ENCODE measurements around the gene IL12RB1.
A peak's percentile ranks its signal among the peaks of the same experiment; 100 is the strongest.

Gene IL12RB1

GRCh38 chr19:18085702-18086457 lies 854 bp downstream of the IL12RB1 start:
- no peak for DNase-seq

DNA sequence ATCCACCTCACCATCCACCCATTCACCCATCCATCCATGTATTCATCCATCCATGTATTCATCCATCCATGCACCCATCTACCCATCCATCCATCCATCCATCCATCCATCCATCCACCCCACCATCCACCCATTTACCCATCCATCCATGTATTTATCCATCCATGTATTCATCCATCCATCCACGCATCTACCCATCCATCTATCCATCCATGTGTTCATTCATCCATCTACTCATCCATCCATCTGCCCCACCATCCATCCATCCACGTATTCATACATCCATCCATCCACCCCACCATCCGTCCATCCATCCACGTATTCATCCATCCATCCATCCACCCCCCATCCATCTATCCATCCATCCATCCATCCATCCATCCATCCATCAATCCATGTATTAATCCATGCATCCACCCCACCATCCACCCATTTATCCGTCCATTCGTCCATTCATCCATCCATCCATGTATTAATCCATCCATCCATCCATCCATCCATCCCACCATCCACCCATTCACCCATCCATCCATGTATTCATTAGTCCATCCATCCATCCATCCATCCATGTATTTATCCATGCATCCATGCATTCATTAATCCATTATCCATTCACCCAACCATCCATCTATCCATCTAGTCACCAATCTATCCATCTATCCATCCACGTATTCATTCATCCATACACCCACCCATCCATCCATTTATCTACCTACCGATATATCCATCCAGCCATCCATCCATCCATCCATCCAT lies 2.6 kb downstream of the IL12RB1 start:
- DNase-seq: no peak

- no peak for DNase-seq
Measured at GRCh38 chr19:18074192-18074591, 12.5 kb downstream of the IL12RB1 start.

GRCh38 chr19:18073197-18073596 lies 13.5 kb downstream of the IL12RB1 start:
- DNase-seq: no peak

GRCh38 chr19:18072335-18072734 lies 14.4 kb downstream of the IL12RB1 start:
- DNase-seq: no peak

- DNase-seq: no peak
Measured at GRCh38 chr19:18070181-18070580, 16.6 kb downstream of the IL12RB1 start.

DNA sequence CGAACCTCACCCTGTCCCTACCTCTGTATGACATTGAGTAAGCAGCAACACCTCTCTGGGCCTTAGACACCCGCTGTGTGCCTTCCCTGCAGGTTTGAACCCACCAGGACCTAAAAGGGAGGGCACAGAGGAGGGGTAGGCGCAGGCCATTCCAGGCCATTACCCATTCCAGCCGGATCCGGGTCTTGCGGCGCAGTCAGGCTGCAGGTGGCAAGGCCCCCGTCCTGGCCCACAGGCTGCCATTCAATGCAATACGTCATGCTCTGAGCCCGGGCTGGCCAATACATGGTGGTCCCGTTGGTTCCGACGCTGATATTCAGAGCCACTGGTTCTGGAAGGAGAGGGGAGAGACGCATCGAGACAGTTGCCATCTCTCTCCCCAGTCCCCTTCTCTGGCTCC lies 17.4 kb downstream of the IL12RB1 start:
- no peak for DNase-seq

- DNase-seq: no peak
Measured at GRCh38 chr19:18068395-18068794, 18.3 kb downstream of the IL12RB1 start.

DNA sequence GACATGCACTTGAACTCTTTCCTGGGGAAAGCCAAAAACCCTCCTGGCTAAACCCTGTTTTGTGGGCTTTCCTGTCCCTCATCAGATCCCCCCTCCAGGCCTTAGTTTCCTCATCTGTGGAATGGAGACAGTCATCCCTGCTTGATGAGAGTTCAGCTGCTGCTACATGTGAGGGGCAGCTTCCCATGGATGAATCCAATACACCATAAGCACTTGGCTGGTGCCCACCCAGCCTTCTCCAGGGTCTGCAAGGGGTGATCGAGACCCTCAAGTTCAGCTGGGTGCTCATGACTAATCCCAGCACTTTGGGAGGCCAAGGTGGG lies 21.6 kb downstream of the IL12RB1 start:
- DNase-seq: no peak

DNA sequence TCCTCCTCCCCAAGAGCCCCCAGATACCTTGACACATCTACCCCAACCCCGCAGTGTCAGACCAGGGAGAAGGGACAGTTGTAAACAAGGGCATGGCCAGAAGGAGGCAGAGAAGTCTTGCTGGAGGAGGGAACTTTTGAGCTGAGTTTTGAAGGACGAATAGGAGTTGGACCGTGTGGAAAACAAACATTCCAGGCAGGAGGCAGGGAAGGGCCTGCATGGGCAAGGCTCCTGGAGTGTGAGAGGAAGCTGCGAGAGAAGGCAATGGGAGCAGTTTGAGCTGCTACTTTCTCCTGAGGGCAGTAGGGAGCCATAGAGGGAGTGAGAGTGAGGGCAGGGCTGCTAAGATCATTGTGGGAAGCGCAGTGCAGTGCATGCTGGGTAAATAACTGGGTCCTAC lies 23.3 kb downstream of the IL12RB1 start:
- DNase-seq: no peak

- no peak for DNase-seq
Measured at GRCh38 chr19:18062028-18062427, 24.7 kb downstream of the IL12RB1 start.

GRCh38 chr19:18060472-18060871 lies 26.3 kb downstream of the IL12RB1 start:
- no peak for DNase-seq

DNA sequence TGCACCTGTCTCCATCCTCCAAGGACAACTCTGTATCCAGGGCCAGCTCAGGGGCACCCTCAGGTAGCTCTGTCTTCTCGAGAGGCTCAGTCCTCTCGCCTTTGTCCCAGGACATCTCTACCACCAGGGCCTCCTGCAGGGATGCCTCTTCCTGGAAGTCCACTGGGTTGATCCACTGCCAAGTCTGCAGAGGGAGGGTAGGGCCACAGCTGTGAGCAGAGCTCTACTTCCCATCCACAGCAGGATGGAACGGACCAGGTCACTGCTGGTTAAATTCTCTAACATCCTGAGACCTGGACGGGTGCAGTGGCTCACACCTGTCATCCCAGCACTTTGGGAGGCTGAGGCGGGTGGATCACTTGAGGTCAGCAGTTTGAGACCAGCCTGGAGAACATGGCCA lies 26.8 kb downstream of the IL12RB1 start:
- DNase-seq: no peak

GRCh38 chr19:18059297-18059696 lies 27.4 kb downstream of the IL12RB1 start:
- DNase-seq: no peak

- DNase-seq: peak; percentile 77
Measured at GRCh38 chr19:18058208-18059009, 28.3 kb downstream of the IL12RB1 start.

GRCh38 chr19:18057557-18057956 lies 29.2 kb downstream of the IL12RB1 start:
- no peak for DNase-seq

DNA sequence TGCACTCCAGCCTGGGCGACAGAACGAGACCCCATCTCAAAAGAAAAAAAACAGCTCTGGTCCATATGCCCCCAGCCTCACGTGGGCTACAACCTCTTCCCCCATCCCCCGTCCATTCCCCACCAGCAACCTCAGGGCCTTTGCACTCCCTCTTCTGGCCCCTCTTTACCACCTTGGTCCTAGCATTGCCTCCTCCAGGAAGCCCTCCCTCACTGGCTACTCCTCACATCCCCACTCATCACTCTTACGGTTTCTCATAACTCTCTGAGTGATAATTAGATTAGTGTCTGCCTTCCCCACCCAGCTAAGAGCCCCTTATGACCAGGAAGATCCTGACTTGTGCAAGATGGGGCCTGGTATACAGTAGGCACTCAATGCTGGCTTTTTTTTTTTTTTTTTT lies 30.8 kb downstream of the IL12RB1 start:
- DNase-seq: no peak

GRCh38 chr19:18053576-18054219 lies 33.0 kb downstream of the IL12RB1 start:
- no peak for DNase-seq

- DNase-seq: no peak
Measured at GRCh38 chr19:18051887-18052286, 34.8 kb downstream of the IL12RB1 start.

- no peak for DNase-seq
Measured at GRCh38 chr19:18049385-18049784, 37.3 kb downstream of the IL12RB1 start.

GRCh38 chr19:18046059-18046718 lies 40.5 kb downstream of the IL12RB1 start:
- DNase-seq: no peak

- DNase-seq: no peak
Measured at GRCh38 chr19:18045307-18046050, 41.3 kb downstream of the IL12RB1 start.

All from central memory CD4-positive, alpha-beta T cell (primary cell).